ENCODE measurements around the gene KLK7. TPM values are rescaled to one million over a fixed set of nuclear protein-coding genes. Genes with fewer than 3 reads are reported as not detected.

Gene KLK7
- not detected in 5 replicates for total RNA-seq (2022; extraction: Qiagen RNA extraction; ENCODE audit: low read depth)

DNA sequence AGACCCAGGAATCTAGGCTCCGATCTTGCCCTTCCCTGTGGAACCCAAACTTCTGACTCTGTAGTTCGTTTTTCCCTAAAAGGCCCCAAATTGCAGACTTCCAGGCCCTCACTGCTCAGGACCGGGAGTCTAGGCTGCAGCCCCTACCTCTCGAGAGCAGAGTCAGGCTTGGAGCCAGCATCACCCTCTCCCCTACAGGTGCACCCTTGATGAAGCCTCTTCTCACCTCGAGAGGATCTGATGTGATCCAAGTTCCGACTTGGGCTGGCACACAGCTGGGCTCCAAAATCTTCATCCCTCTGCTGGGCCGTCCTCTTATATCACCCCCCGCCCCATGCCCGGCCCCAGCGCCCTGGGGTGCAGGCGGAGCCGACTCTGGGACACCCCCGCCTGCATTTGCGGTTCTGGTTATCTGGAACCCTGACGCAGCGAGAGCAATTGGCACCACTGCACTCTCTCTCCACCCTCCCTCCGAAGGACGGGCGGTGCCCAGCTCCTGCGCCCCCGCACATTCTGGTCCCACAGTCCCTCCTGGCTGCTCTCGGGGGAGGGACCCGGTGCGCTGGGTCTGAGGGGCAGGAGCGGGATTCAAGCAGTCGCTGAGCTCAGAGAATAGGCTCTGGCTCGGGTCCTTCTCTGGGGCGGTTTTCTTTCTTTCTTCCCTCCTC, at the start of gene KLK7:
Gene KLK7 (minus strand): TSS at position 293 of the 668 bp plus-strand sequence. CDS start 1,518 bp downstream, outside the sequence.

GRCh38 chr19:51026554-51026831, 42.8 kb upstream of the KLK7 start, which contains the start of gene KLK11:
TSS of gene KLK11 (minus strand) at chr19:51026616. CDS start at chr19:51025631, 985 bp downstream.

DNA sequence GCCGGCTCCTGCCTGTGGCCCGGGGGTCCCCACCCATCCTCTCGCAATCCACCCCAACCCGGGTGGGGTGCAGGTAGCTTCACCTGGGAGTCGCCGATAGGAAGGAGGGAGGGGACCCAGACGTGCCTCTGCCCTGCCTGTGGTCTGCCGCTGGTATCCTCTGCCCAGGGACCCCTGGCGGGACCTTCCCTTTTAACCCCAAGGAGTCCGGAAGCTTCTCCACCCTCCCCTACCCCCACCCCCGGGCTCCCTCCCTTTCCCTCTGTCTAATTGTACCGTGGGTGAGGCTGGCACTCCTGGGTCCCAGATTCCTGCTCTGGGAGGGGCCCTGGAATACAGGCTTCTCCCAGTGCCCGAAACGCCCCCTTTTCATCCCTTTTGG, 35.8 kb upstream of the KLK7 start, which contains the start of gene KLK10:
Gene KLK10 (minus strand): TSS at position 166 of the 382 bp plus-strand sequence. CDS start 579 bp downstream, outside the sequence.

GRCh38 chr19:51001515-51001914, 17.8 kb upstream of the KLK7 start, which contains the start of gene KLK8:
TSS of gene KLK8 (minus strand) at chr19:51001604. CDS start at chr19:51001167, 437 bp downstream.

DNA sequence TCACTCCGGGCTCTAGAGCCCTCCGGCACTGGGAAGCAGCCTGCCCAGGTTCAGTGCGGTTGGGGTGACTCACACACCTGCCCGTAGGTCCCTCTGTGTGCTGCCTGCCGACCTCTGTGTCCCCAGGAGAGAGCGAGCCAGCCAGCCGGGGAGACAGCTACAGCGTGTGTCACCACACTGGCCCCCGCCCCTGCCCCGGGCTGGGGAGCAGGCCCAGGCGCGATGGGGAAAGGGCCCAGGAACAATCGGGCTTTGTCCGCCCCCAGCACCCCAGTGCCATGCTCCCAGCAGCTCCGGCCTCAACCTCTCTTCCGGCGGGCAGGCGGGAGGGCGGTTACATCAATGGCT, 14.3 kb downstream of the KLK7 start, which contains the start of gene KLK6:
Gene KLK6 (minus strand): TSS at position 179 of the 348 bp plus-strand sequence. CDS start 1,487 bp downstream, outside the sequence.

GRCh38 chr19:50952910-50953309, 30.8 kb downstream of the KLK7 start, which contains the start of gene KLK5:
TSS of gene KLK5 (minus strand) at chr19:50953038. CDS start at chr19:50952657, 381 bp downstream.

Other genes with a start within 250 kb of the KLK7 start
- gene GPR32, start 213.5 kb downstream of the KLK7 start, total RNA-seq (2022; extraction: Qiagen RNA extraction; ENCODE audit: low read depth) = not detected in 5 replicates
- not detected in 5 replicates for gene ACP4, start 193.5 kb downstream of the KLK7 start, total RNA-seq (2022; extraction: Qiagen RNA extraction; ENCODE audit: low read depth)
- gene KLK1, start 160.1 kb downstream of the KLK7 start, total RNA-seq (2022; extraction: Qiagen RNA extraction; ENCODE audit: low read depth) = 0.15 TPM in 1 of 5 replicates, not detected in the others
- not detected in 5 replicates for gene KLK15, start 150.3 kb downstream of the KLK7 start, total RNA-seq (2022; extraction: Qiagen RNA extraction; ENCODE audit: low read depth)
- gene KLK3, start 129.0 kb downstream of the KLK7 start, total RNA-seq (2022; extraction: Qiagen RNA extraction; ENCODE audit: low read depth) = not detected in 5 replicates
- 0.27 TPM in 1 of 5 replicates, not detected in the others for gene KLK2, start 110.5 kb downstream of the KLK7 start, total RNA-seq (2022; extraction: Qiagen RNA extraction; ENCODE audit: low read depth)
- gene KLK4, start 72.5 kb downstream of the KLK7 start, total RNA-seq (2022; extraction: Qiagen RNA extraction; ENCODE audit: low read depth) = 0.41 TPM in 1 of 5 replicates, not detected in the others
- not detected in 5 replicates for gene KLK5, start 30.9 kb downstream of the KLK7 start, total RNA-seq (2022; extraction: Qiagen RNA extraction; ENCODE audit: low read depth)
- 0.22 to 1.1 TPM (median 0.66 TPM) in 5 replicates for gene KLK6, start 14.3 kb downstream of the KLK7 start, total RNA-seq (2022; extraction: Qiagen RNA extraction; ENCODE audit: low read depth)
- gene KLK8, start 17.7 kb upstream of the KLK7 start, total RNA-seq (2022; extraction: Qiagen RNA extraction; ENCODE audit: low read depth) = not detected in 5 replicates
- gene KLK10, start 35.8 kb upstream of the KLK7 start, total RNA-seq (2022; extraction: Qiagen RNA extraction; ENCODE audit: low read depth) = 0.20 to 0.60 TPM (median 0.50 TPM) in 4 of 5 replicates, not detected in the other
- gene KLK11, start 42.7 kb upstream of the KLK7 start, total RNA-seq (2022; extraction: Qiagen RNA extraction; ENCODE audit: low read depth) = 0.21 TPM in 1 of 5 replicates, not detected in the others
- not detected in 5 replicates for gene KLK12, start 51.1 kb upstream of the KLK7 start, total RNA-seq (2022; extraction: Qiagen RNA extraction; ENCODE audit: low read depth)
- 0.31 to 0.38 TPM in 2 of 5 replicates, not detected in the others for gene KLK13, start 81.2 kb upstream of the KLK7 start, total RNA-seq (2022; extraction: Qiagen RNA extraction; ENCODE audit: low read depth)
- gene KLK14, start 99.0 kb upstream of the KLK7 start, total RNA-seq (2022; extraction: Qiagen RNA extraction; ENCODE audit: low read depth) = 0.20 to 0.68 TPM (median 0.28 TPM) in 5 replicates
- 2.8 to 19.3 TPM (median 16.8 TPM) in 5 replicates for gene CTU1, start 124.5 kb upstream of the KLK7 start, total RNA-seq (2022; extraction: Qiagen RNA extraction; ENCODE audit: low read depth)
- not detected in 5 replicates for gene SIGLEC9, start 141.0 kb upstream of the KLK7 start, total RNA-seq (2022; extraction: Qiagen RNA extraction; ENCODE audit: low read depth)
- not detected in 5 replicates for gene SIGLEC7, start 158.4 kb upstream of the KLK7 start, total RNA-seq (2022; extraction: Qiagen RNA extraction; ENCODE audit: low read depth)
- gene CD33, start 241.2 kb upstream of the KLK7 start, total RNA-seq (2022; extraction: Qiagen RNA extraction; ENCODE audit: low read depth) = 0.13 to 0.27 TPM in 2 of 5 replicates, not detected in the others

All from A549 treated with ZK216348 at 1 μM for 4 hours (cell line).